ENCODE data around the gene CALML4. TPM values are rescaled to one million over a fixed set of nuclear protein-coding genes. Genes with fewer than 3 reads are reported as not detected.

CALML4 gene
- polyA plus RNA-seq, 3 donors = 4.8 to 15.3 (median 5.3) TPM

Other genes with a start within 250 kb of the CALML4 start
- gene PIAS1, start 151.0 kb downstream of the CALML4 start, polyA plus RNA-seq = 10 to 100 TPM in 1 of 3 donors, 1 to 10 TPM in 2; 4.6 to 10.8 (median 7.9) TPM
- gene CLN6, start 24.4 kb upstream of the CALML4 start, polyA plus RNA-seq = 10 to 100 TPM; 10.5 to 15.7 (median 15.0) TPM
- gene FEM1B, start 72.4 kb upstream of the CALML4 start, polyA plus RNA-seq = 10 to 100 TPM in 2 of 3 donors, 1 to 10 TPM in 1; 5.1 to 15.6 (median 11.7) TPM
- gene ITGA11, start 226.8 kb upstream of the CALML4 start, polyA plus RNA-seq = 1 to 10 TPM in 1 of 3 donors, under 1 TPM in 2; 0.44 to 5.1 (median 0.56) TPM